Stimulated activated effector memory CD8-positive, alpha-beta T cell treated with anti-CD3 and anti-CD28 coated beads, Interleukin-12 subunit alpha, Interleukin-12 subunit beta, amount 100 ng/mL, for 72 hours (primary cell): ENCODE results near the gene COL16A1.

Experiments
- ATAC-seq: fragments of 150-1000 bp; cut with Tn5 transposase; 2 replicates; pipeline ENCODE4 v1.10.0; 2021
- DNase-seq, 2 donors: peaks; one replicate each; pipeline ENCODE4 v3.0.0; 2021 to 2022; ENCODE audit warnings: low spot score in 2 of 2
- H3K27ac Mint-ChIP-seq: one replicate; pipeline ENCODE4 v1.8.0; 2022; ENCODE audit warnings: mild to moderate bottlenecking, mixed read lengths
- H3K36me3 Mint-ChIP-seq: one replicate; pipeline ENCODE4 v1.8.0; 2022; ENCODE audit warnings: mild to moderate bottlenecking, mixed read lengths
- H3K4me1 Mint-ChIP-seq: one replicate; pipeline ENCODE4 v1.8.0; 2022; ENCODE audit warnings: mixed read lengths
- H3K4me3 Mint-ChIP-seq: one replicate; pipeline ENCODE4 v1.8.0; 2022; ENCODE audit warnings: mild to moderate bottlenecking, mixed read lengths
- H3K9me3 Mint-ChIP-seq: one replicate; pipeline ENCODE4 v1.8.0; 2022; ENCODE audit warnings: mixed read lengths

The COL16A1 gene

GRCh38 chr1:31689854-31690253 is 14.0 kb downstream of the COL16A1 start:
- Mint-ChIP-seq H3K4me1 (no peaks in the 10 kb centered on the region), H3K36me3 (no peaks in the 10 kb centered on the region), H3K9me3 (no peaks in the 10 kb centered on the region), H3K4me3 (no peak overlapping the region), H3K27ac (no peak overlapping the region)
- ATAC-seq: no peak
- no peak for DNase-seq

DNA sequence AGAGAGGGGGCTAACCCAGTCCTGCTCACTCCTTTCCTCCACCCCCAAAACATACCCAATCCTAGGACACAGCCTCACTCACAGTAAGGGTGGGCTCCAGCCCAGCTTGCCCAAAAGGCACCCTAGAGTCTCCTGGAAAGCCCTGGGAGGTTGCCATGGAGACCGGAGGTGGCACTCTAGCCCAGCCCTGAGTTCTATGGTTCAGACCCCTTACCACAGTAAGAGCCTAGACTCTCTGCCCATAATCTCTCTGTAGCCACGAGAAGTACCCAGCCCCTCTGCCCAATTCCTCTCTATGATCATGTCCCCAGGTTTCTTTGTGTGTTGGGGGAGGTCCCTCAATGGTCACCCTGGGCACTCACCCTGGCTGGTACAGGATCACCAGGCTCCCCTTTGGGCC is 14.4 kb downstream of the COL16A1 start:
- H3K27ac Mint-ChIP-seq: no peak overlapping the region
- DNase-seq: no peak
- no peak overlapping the region for H3K4me3 Mint-ChIP-seq
- no peak for ATAC-seq
- H3K4me1 Mint-ChIP-seq: no peaks in the 10 kb centered on the region
- no peaks in the 10 kb centered on the region for H3K9me3 Mint-ChIP-seq
- no peaks in the 10 kb centered on the region for H3K36me3 Mint-ChIP-seq

DNA sequence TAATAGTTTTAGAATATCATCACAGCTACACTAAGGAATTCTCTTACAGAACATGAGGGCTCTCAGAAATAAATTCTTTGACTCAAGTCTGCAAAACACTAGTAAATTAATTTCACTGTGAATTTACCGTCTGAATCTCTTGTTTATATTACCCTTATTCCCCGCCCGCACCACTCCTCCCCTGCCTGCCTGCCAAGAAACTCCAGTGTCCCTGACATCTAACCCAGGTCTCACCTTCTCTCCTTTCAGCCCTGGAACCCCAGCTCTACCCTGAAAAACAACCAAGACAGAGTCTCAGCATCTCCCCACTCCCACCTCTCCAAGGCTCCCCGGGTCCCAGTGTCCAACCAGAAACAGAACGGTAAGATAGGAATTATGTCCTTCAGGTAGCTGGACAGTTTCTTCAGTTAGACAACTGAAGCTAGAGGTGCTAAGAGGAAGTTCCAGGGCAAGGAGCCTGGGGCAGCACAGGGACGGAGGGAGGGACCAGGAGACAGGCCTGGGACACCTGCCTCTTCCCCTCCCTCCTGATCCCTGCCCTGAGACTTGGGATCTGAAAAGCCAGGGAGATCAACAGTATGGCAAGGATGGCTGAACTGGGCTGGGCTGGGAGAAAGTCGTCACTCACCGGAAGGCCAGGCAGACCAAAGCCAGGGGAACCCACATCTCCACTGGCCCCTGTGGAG is 15.4 kb downstream of the COL16A1 start:
- H3K4me1 Mint-ChIP-seq: no peaks in the 10 kb centered on the region
- no peak overlapping the region for H3K27ac Mint-ChIP-seq
- no peaks in the 10 kb centered on the region for H3K9me3 Mint-ChIP-seq
- H3K4me3 Mint-ChIP-seq: no peak overlapping the region
- no peak for ATAC-seq
- DNase-seq: no peak
- H3K36me3 Mint-ChIP-seq: no peaks in the 10 kb centered on the region

- Mint-ChIP-seq H3K9me3 (no peaks in the 10 kb centered on the region), H3K4me1 (no peaks in the 10 kb centered on the region), H3K36me3 (no peaks in the 10 kb centered on the region), H3K27ac (no peak overlapping the region), H3K4me3 (no peak overlapping the region)
- DNase-seq (no peak), ATAC-seq (no peak)
Measured at GRCh38 chr1:31687601-31688000, 16.2 kb downstream of the COL16A1 start.

DNA sequence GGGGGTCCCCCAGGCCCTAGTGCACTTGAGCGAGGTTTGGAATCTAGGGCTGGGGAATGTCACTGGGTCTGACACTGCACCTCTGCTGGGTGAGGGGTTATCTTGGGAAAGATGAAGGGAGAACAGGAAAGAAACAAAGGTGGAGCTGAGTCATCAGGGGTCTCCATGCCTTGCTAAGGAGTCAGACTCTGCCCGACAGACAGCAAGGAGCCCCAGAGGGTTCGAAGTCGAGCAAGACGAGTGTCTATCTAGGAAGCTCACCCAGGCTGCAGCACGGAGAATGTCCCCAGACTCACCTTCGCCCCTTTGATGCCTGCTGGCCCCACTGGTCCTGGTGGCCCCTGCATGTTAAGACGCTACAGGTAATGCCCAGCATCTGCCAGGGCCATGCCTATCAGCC is 18.0 kb downstream of the COL16A1 start:
- no peak for ATAC-seq
- no peaks in the 10 kb centered on the region for H3K36me3 Mint-ChIP-seq
- H3K4me1 Mint-ChIP-seq: no peaks in the 10 kb centered on the region
- no peak for DNase-seq
- no peaks in the 10 kb centered on the region for H3K9me3 Mint-ChIP-seq
- H3K27ac Mint-ChIP-seq: no peak overlapping the region
- H3K4me3 Mint-ChIP-seq: no peak overlapping the region

GRCh38 chr1:31683997-31684396 is 19.8 kb downstream of the COL16A1 start:
- H3K4me3 Mint-ChIP-seq: no peak overlapping the region
- no peak overlapping the region for H3K27ac Mint-ChIP-seq
- no peaks in the 10 kb centered on the region for H3K4me1 Mint-ChIP-seq
- H3K36me3 Mint-ChIP-seq: no peaks in the 10 kb centered on the region
- DNase-seq: no peak
- ATAC-seq: peak; percentile 55
- no peaks in the 10 kb centered on the region for H3K9me3 Mint-ChIP-seq

GRCh38 chr1:31681415-31681814 is 22.4 kb downstream of the COL16A1 start:
- Mint-ChIP-seq H3K4me1 (no peaks in the 10 kb centered on the region), H3K9me3 (no peaks in the 10 kb centered on the region), H3K4me3 (no peak overlapping the region), H3K36me3 (no peaks in the 10 kb centered on the region), H3K27ac (no peak overlapping the region)
- ATAC-seq (no peak), DNase-seq (no peak)

DNA sequence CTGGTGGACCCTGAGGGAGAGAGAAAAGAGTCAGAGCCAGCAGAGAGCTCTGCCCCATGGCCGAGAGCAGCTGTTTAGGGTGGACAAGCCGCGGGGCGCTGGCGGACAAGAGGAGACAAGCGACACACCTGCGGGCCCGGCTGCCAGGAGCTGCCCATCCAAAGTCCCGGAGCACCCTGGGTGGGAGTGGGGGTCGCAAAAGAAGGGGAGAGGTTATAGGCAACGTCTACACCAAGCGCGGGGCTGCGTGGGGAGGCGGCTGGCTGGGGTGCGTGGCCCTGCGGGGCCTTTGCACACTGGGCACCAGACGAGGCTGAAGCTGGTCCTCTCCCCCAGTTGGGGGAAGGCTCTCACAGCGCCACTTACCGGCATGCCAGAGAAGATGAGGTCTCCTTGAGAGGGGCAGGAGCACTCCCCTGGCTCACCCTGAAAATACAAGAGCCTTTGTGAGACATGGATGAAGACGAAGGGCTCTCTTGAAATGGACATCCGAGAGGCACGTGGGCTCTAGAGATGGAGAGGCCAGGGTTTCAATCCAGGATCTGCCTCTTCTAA is 24.1 kb downstream of the COL16A1 start:
- H3K36me3 Mint-ChIP-seq: no peaks in the 10 kb centered on the region
- no peak overlapping the region for H3K27ac Mint-ChIP-seq
- H3K4me1 Mint-ChIP-seq: no peaks in the 10 kb centered on the region
- DNase-seq: no peak
- no peak for ATAC-seq
- H3K9me3 Mint-ChIP-seq: no peaks in the 10 kb centered on the region
- H3K4me3 Mint-ChIP-seq: no peak overlapping the region

DNA sequence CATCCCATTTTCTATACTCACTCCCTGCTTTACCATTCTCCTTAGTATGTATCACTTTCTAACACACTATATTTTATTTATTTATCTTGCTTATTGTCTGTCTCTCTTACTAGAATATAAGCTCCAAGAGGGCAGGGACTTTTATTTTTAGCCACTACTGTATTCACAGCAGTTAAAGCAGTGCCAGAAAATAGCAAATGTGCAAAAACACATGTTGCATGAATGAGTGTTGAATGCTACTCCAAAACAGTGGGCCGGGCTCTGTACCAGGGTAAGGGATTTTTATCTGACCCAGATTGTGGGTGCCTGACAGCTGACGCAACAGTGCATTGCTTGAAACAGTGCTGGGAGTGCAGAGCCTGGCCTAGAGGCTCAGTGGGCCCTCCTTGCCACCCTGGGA is 24.7 kb downstream of the COL16A1 start:
- no peak for DNase-seq
- no peaks in the 10 kb centered on the region for H3K9me3 Mint-ChIP-seq
- no peak for ATAC-seq
- H3K4me3 Mint-ChIP-seq: no peak overlapping the region
- H3K4me1 Mint-ChIP-seq: no peaks in the 10 kb centered on the region
- H3K27ac Mint-ChIP-seq: no peak overlapping the region
- no peaks in the 10 kb centered on the region for H3K36me3 Mint-ChIP-seq

DNA sequence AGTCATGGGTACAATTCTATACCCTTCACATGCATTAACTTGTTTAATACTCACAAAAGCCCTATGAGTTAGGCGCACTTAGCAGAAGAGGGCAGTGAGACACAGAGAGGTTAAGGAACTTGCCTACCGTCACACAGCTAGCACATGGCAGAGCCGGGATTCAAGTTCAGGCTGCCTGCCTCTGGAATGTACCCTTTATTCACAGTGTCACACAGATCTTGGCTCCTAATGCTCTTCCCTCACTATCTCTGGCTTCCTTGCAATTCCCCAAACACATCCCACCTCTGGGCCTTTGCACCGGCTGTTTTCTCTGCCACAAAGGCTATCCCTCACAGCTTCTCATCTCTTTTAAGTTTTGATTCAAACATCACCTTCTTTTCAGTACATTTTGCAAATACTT is 25.1 kb downstream of the COL16A1 start:
- Mint-ChIP-seq H3K4me3 (no peak overlapping the region), H3K36me3 (no peaks in the 10 kb centered on the region), H3K9me3 (no peaks in the 10 kb centered on the region), H3K27ac (no peak overlapping the region), H3K4me1 (no peaks in the 10 kb centered on the region)
- no peak for DNase-seq
- no peak for ATAC-seq

DNA sequence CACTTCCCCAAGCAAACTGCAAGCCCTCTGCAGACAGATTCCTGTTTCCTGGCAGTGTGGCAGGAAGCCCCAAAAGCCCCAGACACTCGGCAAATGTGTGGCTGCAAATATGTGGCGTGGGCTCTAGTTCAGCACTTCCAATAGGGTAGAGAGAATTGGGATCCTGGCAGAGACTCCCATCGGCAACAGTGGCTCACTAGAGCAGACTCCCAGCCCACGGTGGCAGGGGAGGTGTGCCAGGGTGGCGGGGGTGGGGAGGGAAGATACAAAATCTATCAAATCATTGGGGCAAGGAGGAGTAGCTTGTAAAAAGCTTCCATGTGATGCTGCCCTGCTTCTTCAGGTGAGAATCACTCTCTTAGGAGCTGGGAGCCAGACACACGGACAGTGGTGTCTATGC is 25.9 kb downstream of the COL16A1 start:
- ATAC-seq: no peak
- no peak for DNase-seq
- Mint-ChIP-seq H3K9me3 (no peaks in the 10 kb centered on the region), H3K4me1 (no peaks in the 10 kb centered on the region), H3K36me3 (no peaks in the 10 kb centered on the region), H3K4me3 (no peak overlapping the region), H3K27ac (no peak overlapping the region)

DNA sequence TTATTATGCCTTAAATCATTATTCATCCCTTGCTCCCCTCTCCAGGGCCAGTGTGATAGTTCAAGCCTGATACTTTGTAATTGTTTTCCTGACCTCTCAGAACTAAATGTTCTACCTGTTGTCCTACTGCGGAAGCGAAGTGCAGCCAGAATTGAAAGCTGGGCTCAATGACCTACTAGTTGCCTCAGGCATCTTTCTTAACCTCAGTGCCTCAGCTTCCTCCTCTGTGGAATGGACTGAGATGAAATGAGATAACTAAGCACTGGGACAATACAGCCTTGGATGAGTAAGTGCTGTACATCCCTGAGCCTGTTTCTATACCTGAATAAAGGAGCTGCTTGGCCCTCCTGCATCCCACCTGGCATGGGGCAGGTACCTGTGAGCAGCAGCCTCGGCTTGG is 26.4 kb downstream of the COL16A1 start:
- no peak for DNase-seq
- Mint-ChIP-seq H3K9me3 (no peaks in the 10 kb centered on the region), H3K4me3 (no peak overlapping the region), H3K27ac (no peak overlapping the region), H3K36me3 (no peaks in the 10 kb centered on the region), H3K4me1 (no peaks in the 10 kb centered on the region)
- ATAC-seq: no peak

GRCh38 chr1:31675756-31676155 is 28.1 kb downstream of the COL16A1 start:
- ATAC-seq: no peak
- Mint-ChIP-seq H3K36me3 (no peaks in the 10 kb centered on the region), H3K4me3 (no peak overlapping the region), H3K27ac (no peak overlapping the region), H3K9me3 (no peaks in the 10 kb centered on the region), H3K4me1 (peaks cover 5% of the 10 kb centered on the region)
- DNase-seq: no peak

DNA sequence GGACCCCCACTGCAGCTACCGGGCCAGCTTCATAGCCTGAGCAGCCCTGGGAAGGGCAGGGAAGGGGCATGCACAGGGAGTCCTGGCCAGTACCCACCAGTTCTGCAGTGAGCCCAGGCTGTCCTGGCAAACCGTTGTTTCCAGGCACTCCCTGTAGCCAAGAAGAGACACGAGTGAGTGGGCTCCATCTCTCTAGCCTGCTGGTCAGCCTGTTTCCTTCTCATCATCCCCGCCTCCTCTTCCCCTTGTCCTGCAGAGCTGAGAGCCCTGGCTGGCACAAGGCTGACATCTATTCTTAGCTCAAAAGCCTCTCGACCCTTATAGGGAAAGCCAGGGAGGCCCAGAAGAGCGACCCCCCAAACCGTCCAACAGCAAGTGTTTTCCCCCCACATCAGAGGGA is 28.7 kb downstream of the COL16A1 start:
- ATAC-seq (no peak), DNase-seq (no peak)
- H3K4me3 Mint-ChIP-seq: no peak overlapping the region
- H3K36me3 Mint-ChIP-seq: no peaks in the 10 kb centered on the region
- H3K4me1 Mint-ChIP-seq: peaks cover 10% of the 10 kb centered on the region
- H3K27ac Mint-ChIP-seq: no peak overlapping the region
- no peaks in the 10 kb centered on the region for H3K9me3 Mint-ChIP-seq

DNA sequence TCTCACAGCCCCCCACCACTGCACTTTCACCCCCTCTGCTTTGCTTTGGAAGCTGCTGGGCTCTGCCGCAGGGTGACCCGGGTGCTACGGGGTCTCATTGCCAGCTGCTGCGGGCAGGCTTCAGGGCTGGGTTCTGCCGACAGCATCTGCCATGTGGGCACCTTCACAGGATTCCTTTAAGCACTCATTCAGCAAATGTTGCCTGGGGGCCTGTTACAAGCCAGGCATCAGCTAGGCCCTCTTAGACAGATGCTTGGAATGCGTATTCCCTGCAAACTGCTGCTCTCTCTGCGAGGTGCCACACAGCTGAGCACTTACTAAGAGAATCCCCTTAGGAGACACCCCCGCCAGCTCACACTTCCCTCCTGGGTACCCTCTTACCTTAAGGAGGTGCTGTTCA is 29.2 kb downstream of the COL16A1 start:
- Mint-ChIP-seq H3K4me1 (peaks cover 15% of the 10 kb centered on the region), H3K9me3 (no peaks in the 10 kb centered on the region), H3K4me3 (no peak overlapping the region), H3K27ac (peak overlapping the region; percentile 45), H3K36me3 (no peaks in the 10 kb centered on the region)
- ATAC-seq (no peak), DNase-seq (no peak)

- ATAC-seq (no peak), DNase-seq (no peak)
- Mint-ChIP-seq H3K27ac (no peak overlapping the region), H3K9me3 (no peaks in the 10 kb centered on the region), H3K4me3 (no peak overlapping the region), H3K4me1 (peaks cover 21% of the 10 kb centered on the region), H3K36me3 (no peaks in the 10 kb centered on the region)
Measured at GRCh38 chr1:31673433-31673832, 30.4 kb downstream of the COL16A1 start.

- ATAC-seq (no peak), DNase-seq (no peak)
- H3K27ac Mint-ChIP-seq: no peak overlapping the region
- H3K36me3 Mint-ChIP-seq: no peaks in the 10 kb centered on the region
- no peak overlapping the region for H3K4me3 Mint-ChIP-seq
- H3K9me3 Mint-ChIP-seq: no peaks in the 10 kb centered on the region
- H3K4me1 Mint-ChIP-seq: peaks cover 21% of the 10 kb centered on the region
Measured at GRCh38 chr1:31672986-31673385, 30.8 kb downstream of the COL16A1 start.
